Vagina (tissue), 2 donors: ENCODE results near the gene FANCE.

Experiments
- CTCF ChIP-seq, 3 experiments: fragments of 450-650 bp in 2 of 3; fragments of 200-600 bp in 1 of 3; sonication (generic) in 1 of 3; IDR thresholded peaks; one replicate each; pipeline ENCODE4 v1.5.1; 2017 to 2019; ENCODE audit warnings: antibody characterized with exemption in 3 of 3, mild to moderate bottlenecking in 2 of 3, moderate library complexity in 2 of 3
- POLR2AphosphoS5 ChIP-seq, 2 donors: sonication (generic); formaldehyde crosslinking; IDR thresholded peaks; one replicate each; pipeline ENCODE4 v1.9.0; 2017; ENCODE audit warnings: antibody characterized with exemption in 2 of 2, mild to moderate bottlenecking in 2 of 2, low read depth in 1 of 2; ENCODE audit not compliant: insufficient read depth in 1 of 2

DNA sequence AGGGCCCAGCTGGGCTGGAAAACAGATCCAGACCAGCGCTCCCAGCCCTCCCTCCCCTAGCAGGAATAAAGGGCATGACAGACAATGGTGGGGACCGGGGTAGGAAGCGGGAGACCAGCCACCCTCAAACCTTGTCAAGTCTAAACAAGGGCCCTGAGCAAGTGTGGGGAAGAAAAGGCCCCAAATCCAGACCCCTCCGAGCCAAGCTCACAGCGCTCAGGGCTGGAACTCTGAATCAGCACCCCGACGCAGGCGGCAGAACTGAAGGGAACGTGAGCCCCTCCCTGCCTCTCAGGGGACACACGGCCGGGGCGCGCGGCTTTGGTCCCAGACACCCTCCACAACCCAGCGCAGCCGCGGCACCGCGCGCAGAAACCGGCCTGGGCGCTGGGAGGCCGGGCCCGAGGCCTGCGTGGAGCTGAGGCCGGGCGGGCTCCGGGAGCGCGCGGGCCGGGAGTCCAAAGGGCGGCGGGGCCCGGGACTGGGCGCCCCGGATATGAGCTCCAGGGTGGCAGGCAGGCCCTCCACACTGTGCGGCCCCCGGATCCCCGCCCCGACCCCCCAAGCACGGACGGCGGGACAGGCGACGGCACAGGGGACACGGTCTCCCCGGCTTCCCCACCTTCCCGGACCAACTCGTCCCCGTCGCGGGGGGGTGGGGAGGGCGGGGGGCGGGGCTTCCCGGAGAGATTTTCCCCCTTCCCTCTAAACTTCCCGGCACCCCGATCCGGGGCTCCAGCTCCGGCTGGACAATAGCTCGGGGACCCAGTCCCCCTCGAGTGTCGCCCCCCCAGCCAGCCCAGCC, 44.1 kb downstream of the FANCE start:
- TF ChIP-seq CTCF (IDR thresholded peaks at IDR 0.05) (no peak), POLR2AphosphoS5 (IDR thresholded peaks at IDR 0.05; ENCODE audit: insufficient read depth in 1 of 2, low read depth in 1 of 2) (peak in 1 of 2 donors; percentile 46)
